Lower leg skin (tissue), 3 donors: ENCODE results near the gene CMTM4.
"Not testable (repeated sequence)": the region's sequence is repeated elsewhere in the genome, so short reads cannot be mapped to it uniquely, and the experiment has no call there.

Experiments
- CTCF ChIP-seq, 3 donors: fragments of 450-650 bp; IDR thresholded peaks; one replicate each; pipeline ENCODE4 v1.5.1; 2016; ENCODE audit warnings: antibody characterized with exemption in 3 of 3, mild to moderate bottlenecking in 3 of 3, moderate library complexity in 2 of 3
- POLR2A ChIP-seq, 2 donors: fragments of 450-650 bp; IDR thresholded peaks; one replicate each; pipeline ENCODE4 v1.6.1; 2016 to 2017; ENCODE audit warnings: antibody characterized with exemption in 2 of 2, mild to moderate bottlenecking in 1 of 2, moderate library complexity in 1 of 2

DNA sequence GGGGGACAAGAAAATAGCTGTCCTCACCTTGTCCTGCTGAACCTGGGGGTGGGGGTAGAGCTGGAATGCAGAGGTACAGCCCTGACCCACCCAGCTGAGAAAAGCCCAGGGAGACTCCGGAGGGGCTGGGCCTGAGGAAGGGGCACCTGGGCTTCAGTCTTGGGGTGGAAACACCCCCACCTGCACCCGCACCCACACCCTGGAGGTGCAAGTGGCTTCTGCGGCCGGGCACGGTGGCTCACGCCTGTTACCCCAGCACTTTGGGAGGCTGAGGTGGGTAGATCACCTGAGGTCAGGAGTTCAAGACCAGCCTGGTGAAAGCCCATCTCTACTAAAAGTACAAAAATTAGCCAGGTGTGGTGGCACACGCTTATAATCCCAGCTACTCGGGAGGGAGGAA, 84.6 kb downstream of the CMTM4 start:
- TF ChIP-seq CTCF, POLR2A (IDR thresholded peaks at IDR 0.05): not testable (repeated sequence)
